GM18520 (cell line): ENCODE results near the gene TMPRSS13.
"Not testable (repeated sequence)": the region's sequence is repeated elsewhere in the genome, so short reads cannot be mapped to it uniquely, and the experiment has no call there.

ENCODE experiments used
- ATAC-seq: cut with Tn5 transposase; IDR thresholded peaks from one replicate; pipeline ENCODE4 v1.9.1; 2021; ENCODE audit not compliant: unreplicated experiment

Gene TMPRSS13

GRCh38 chr11:117950993-117951961 is 22.1 kb upstream of the TMPRSS13 start:
- ATAC-seq = no peak

- no peak for ATAC-seq
Measured at GRCh38 chr11:117950301-117950700, 21.1 kb upstream of the TMPRSS13 start.

- no peak for ATAC-seq
Measured at GRCh38 chr11:117949062-117949461, 19.9 kb upstream of the TMPRSS13 start.

GRCh38 chr11:117948466-117948865 is 19.3 kb upstream of the TMPRSS13 start:
- not testable (repeated sequence) for ATAC-seq

GRCh38 chr11:117947751-117948150 is 18.5 kb upstream of the TMPRSS13 start:
- not testable (repeated sequence) for ATAC-seq

- no peak for ATAC-seq
Measured at GRCh38 chr11:117946842-117947526, 17.8 kb upstream of the TMPRSS13 start.

- ATAC-seq = no peak
Measured at GRCh38 chr11:117946156-117946841, 17.1 kb upstream of the TMPRSS13 start.

GRCh38 chr11:117945047-117945810 is 16.0 kb upstream of the TMPRSS13 start:
- ATAC-seq = no peak

- no peak for ATAC-seq
Measured at GRCh38 chr11:117944554-117944953, 15.4 kb upstream of the TMPRSS13 start.

GRCh38 chr11:117941976-117942654 is 12.9 kb upstream of the TMPRSS13 start:
- no peak for ATAC-seq

GRCh38 chr11:117941163-117941707 is 12.0 kb upstream of the TMPRSS13 start:
- no peak for ATAC-seq

GRCh38 chr11:117940736-117941135 is 11.5 kb upstream of the TMPRSS13 start:
- no peak for ATAC-seq

- no peak for ATAC-seq
Measured at GRCh38 chr11:117936973-117937372, 7.8 kb upstream of the TMPRSS13 start.

- no peak for ATAC-seq
Measured at GRCh38 chr11:117934526-117935307, 5.5 kb upstream of the TMPRSS13 start.

- ATAC-seq = no peak
Measured at GRCh38 chr11:117933930-117934329, 4.7 kb upstream of the TMPRSS13 start.

- ATAC-seq = no peak
Measured at GRCh38 chr11:117933475-117933874, 4.3 kb upstream of the TMPRSS13 start.

GRCh38 chr11:117932947-117933346 is 3.7 kb upstream of the TMPRSS13 start:
- no peak for ATAC-seq

- ATAC-seq = no peak
Measured at GRCh38 chr11:117932426-117932825, 3.2 kb upstream of the TMPRSS13 start.

- peak; percentile 57 for ATAC-seq
Measured at GRCh38 chr11:117931971-117932370, 2.8 kb upstream of the TMPRSS13 start.
